IMR-90 (cell line): ENCODE data around the gene TWIST2. TPM values are rescaled to one million over a fixed set of nuclear protein-coding genes. Genes with fewer than 3 reads are reported as not detected.

Experiments
- ATAC-seq: fragments of 200-7000 bp; cut with Tn5 transposase; 2 replicates; pipeline ENCODE4 v1.9.1; 2020; ENCODE audit warnings: low read depth, mild to moderate bottlenecking, moderate library complexity
- BruUV-seq: library from RNA; stranded (reverse); fragments of 400-500 nt; replicated peaks from 2 replicates; lab custom pipeline; 2021; lab: Mats Ljungman, UMichigan
- CTCF ChIA-PET: fragments of 300-600 bp; formaldehyde crosslinking; extraction: SDS; loops from one replicate; lab custom pipeline; 2021; ENCODE audit warnings: antibody characterized with exemption; lab: Yijun Ruan, JAX
- POLR2A ChIA-PET: fragments of 300-600 bp; sonication (Branson Sonifier 250); formaldehyde crosslinking; loops from one replicate; lab custom pipeline; 2022; ENCODE audit warnings: antibody characterized with exemption; ENCODE audit not compliant: unreplicated experiment; lab: Charles Lee
- DNase-seq: peaks from one replicate; pipeline ENCODE4 v3.0.0; 2013
- H2AFZ ChIP-seq: replicated peaks from 2 replicates; pipeline ENCODE3; 2013; ENCODE audit warnings: low read length, mild to moderate bottlenecking; ENCODE audit not compliant: poor library complexity
- H2AK5ac ChIP-seq: 2 replicates; pipeline ENCODE4 v1.6.1; 2013; ENCODE audit warnings: low read depth, low read length, inconsistent platforms
- H2AK9ac ChIP-seq: replicated peaks from 2 replicates; pipeline ENCODE3; 2013; ENCODE audit warnings: mild to moderate bottlenecking, low read depth, low read length, moderate library complexity; ENCODE audit not compliant: poor library complexity
- H2BK120ac ChIP-seq: 2 replicates; pipeline ENCODE4 v1.6.1; 2013; ENCODE audit warnings: low read depth, low read length, inconsistent platforms
- H2BK15ac ChIP-seq: 3 replicates; pipeline ENCODE4 v1.6.1; 2013; ENCODE audit warnings: low read depth, low read length, inconsistent platforms
- H2BK20ac ChIP-seq: 2 replicates; pipeline ENCODE4 v1.6.1; 2013; ENCODE audit warnings: low read depth, mild to moderate bottlenecking, inconsistent platforms, low read length, moderate library complexity
- H2BK5ac ChIP-seq: 2 replicates; pipeline ENCODE4 v1.6.1; 2013; ENCODE audit warnings: mild to moderate bottlenecking, low read depth, low read length, inconsistent platforms; ENCODE audit not compliant: poor library complexity, severe bottlenecking
- H3K14ac ChIP-seq: replicated peaks from 2 replicates; pipeline ENCODE4 v1.6.1; 2013; ENCODE audit warnings: low read depth, low read length, inconsistent platforms
- H3K18ac ChIP-seq: 2 replicates; pipeline ENCODE4 v1.6.1; 2013; ENCODE audit warnings: low read depth, low read length, control low read depth
- H3K23ac ChIP-seq: 2 replicates; pipeline ENCODE4 v1.6.1; 2013; ENCODE audit warnings: low read depth, low read length, inconsistent platforms
- H3K27ac ChIP-seq: 2 replicates; pipeline ENCODE4 v1.5.1; 2013; ENCODE audit warnings: mild to moderate bottlenecking, control low read depth, low read length; ENCODE audit not compliant: insufficient read depth
- H3K27me3 ChIP-seq: 2 replicates; pipeline ENCODE4 v1.6.1; 2013; ENCODE audit warnings: low read length; ENCODE audit not compliant: control insufficient read depth, insufficient read depth
- H3K36me3 ChIP-seq: 2 replicates; pipeline ENCODE4 v1.6.1; 2013; ENCODE audit warnings: low read length, mixed read lengths; ENCODE audit not compliant: control insufficient read depth, insufficient read depth
- H3K4ac ChIP-seq: 2 replicates; pipeline ENCODE4 v1.6.1; 2013; ENCODE audit warnings: low read depth, low read length, inconsistent platforms
- H3K4me1 ChIP-seq: 2 replicates; pipeline ENCODE4 v1.6.1; 2013; ENCODE audit warnings: low read length, mixed read lengths; ENCODE audit not compliant: control insufficient read depth, insufficient read depth
- H3K4me2 ChIP-seq: 2 replicates; pipeline ENCODE4 v1.6.1; 2013; ENCODE audit warnings: low read depth, mild to moderate bottlenecking, control low read depth, low read length, moderate library complexity
- H3K4me3 ChIP-seq: 2 replicates; pipeline ENCODE4 v1.5.1; 2013; ENCODE audit warnings: low read depth, mild to moderate bottlenecking, control low read depth, low read length, moderate library complexity; ENCODE audit not compliant: insufficient read depth
- H3K56ac ChIP-seq: 2 replicates; pipeline ENCODE4 v1.6.1; 2013; ENCODE audit warnings: low read length, inconsistent platforms; ENCODE audit not compliant: insufficient read depth; ENCODE audit errors: extremely low read depth
- H3K79me1 ChIP-seq, 2 experiments: 2 replicates each; pipeline ENCODE4 v1.6.1; 2013; ENCODE audit warnings: low read length in 2 of 2, inconsistent platforms in 1 of 2, low read depth in 1 of 2
- H3K9ac ChIP-seq: 2 replicates; pipeline ENCODE4 v1.6.1; 2013; ENCODE audit warnings: low read depth, low read length, control low read depth
- H3K9me1 ChIP-seq: 2 replicates; pipeline ENCODE4 v1.6.1; 2013; ENCODE audit warnings: low read length, inconsistent platforms; ENCODE audit not compliant: insufficient read depth
- H3K9me3 ChIP-seq: 2 replicates; pipeline ENCODE4 v1.6.1; 2013; ENCODE audit warnings: low read length; ENCODE audit not compliant: control insufficient read depth, insufficient read depth
- H4K20me1 ChIP-seq: 2 replicates; pipeline ENCODE4 v1.6.1; 2013; ENCODE audit warnings: low read length, inconsistent platforms; ENCODE audit not compliant: insufficient read depth
- H4K5ac ChIP-seq: 2 replicates; pipeline ENCODE4 v1.6.1; 2013; ENCODE audit warnings: mild to moderate bottlenecking, low read depth, low read length, control low read depth
- H4K8ac ChIP-seq, 2 experiments: 2 replicates each; pipeline ENCODE4 v1.6.1; 2013; ENCODE audit warnings: low read depth in 2 of 2, low read length in 2 of 2, control low read depth in 1 of 2, inconsistent platforms in 1 of 2
- H4K91ac ChIP-seq: 2 replicates; pipeline ENCODE4 v1.6.1; 2013; ENCODE audit warnings: low read depth, low read length, inconsistent platforms; ENCODE audit not compliant: insufficient read depth
- CEBPB ChIP-seq: IDR thresholded peaks from 2 replicates; pipeline ENCODE4 v1.6.1; 2012; ENCODE audit warnings: low read depth, low read length, improper control_type of control experiment
- CTCF ChIP-seq: conservative IDR thresholded peaks from 2 replicates; pipeline ENCODE4 v1.5.1; 2012; ENCODE audit warnings: mild to moderate bottlenecking, low read depth, low read length, improper control_type of control experiment
- ELK1 ChIP-seq: fragments of 150-350 bp; IDR thresholded peaks from 2 replicates; pipeline ENCODE4 v1.6.1; 2016; ENCODE audit warnings: low read depth, mild to moderate bottlenecking, low read length, moderate library complexity, borderline replicate concordance
- FOS ChIP-seq: fragments of 150-350 bp; IDR thresholded peaks from 2 replicates; pipeline ENCODE4 v1.6.1; 2016; ENCODE audit warnings: low read depth, low read length
- MAFK ChIP-seq: IDR thresholded peaks from 2 replicates; pipeline ENCODE4 v1.6.1; 2012; ENCODE audit warnings: low read depth, low read length, improper control_type of control experiment
- MAZ ChIP-seq: IDR thresholded peaks from 2 replicates; pipeline ENCODE4 v1.6.1; 2012; ENCODE audit warnings: low read depth, mild to moderate bottlenecking, low read length, improper control_type of control experiment, moderate library complexity, borderline replicate concordance
- MXI1 ChIP-seq: IDR thresholded peaks from 2 replicates; pipeline ENCODE4 v1.6.1; 2012; ENCODE audit warnings: low read depth, mild to moderate bottlenecking, low read length, moderate library complexity, borderline replicate concordance
- NFE2L2 ChIP-seq: fragments of 150-350 bp; IDR thresholded peaks from 2 replicates; pipeline ENCODE4 v1.6.1; 2016; ENCODE audit warnings: low read depth, mild to moderate bottlenecking, low read length
- POLR2A ChIP-seq: IDR thresholded peaks from 2 replicates; pipeline ENCODE4 v1.6.1; 2012; ENCODE audit warnings: mild to moderate bottlenecking, low read depth, low read length
- RAD21 ChIP-seq: IDR thresholded peaks from 2 replicates; pipeline ENCODE4 v1.6.1; 2012; ENCODE audit warnings: low read length, improper control_type of control experiment
- RCOR1 ChIP-seq: IDR thresholded peaks from 2 replicates; pipeline ENCODE4 v1.6.1; 2012; ENCODE audit warnings: mild to moderate bottlenecking, low read length, improper control_type of control experiment; ENCODE audit not compliant: insufficient replicate concordance
- RFX5 ChIP-seq: IDR thresholded peaks from 2 replicates; pipeline ENCODE4 v1.8.0; 2012; ENCODE audit warnings: low read depth, mild to moderate bottlenecking, low read length, moderate library complexity
- SMC3 ChIP-seq: fragments of 150-350 bp; IDR thresholded peaks from 2 replicates; pipeline ENCODE4 v1.6.1; 2016; ENCODE audit warnings: low read depth, mild to moderate bottlenecking, antibody characterized with exemption, low read length, moderate library complexity
- USF2 ChIP-seq: fragments of 150-350 bp; IDR thresholded peaks from 2 replicates; pipeline ENCODE4 v1.6.1; 2017; ENCODE audit warnings: mild to moderate bottlenecking, antibody characterized with exemption, low read length, low read depth
- WGBS, 2 experiments: methylation state at CpG; one replicate each; pipeline versions ENCODE4 v1.1.5 to v1.1.7; 2013; ENCODE audit warnings: missing lambda C conversion rate in 2 of 2; ENCODE audit not compliant: insufficient read length in 1 of 2; ENCODE audit errors: extremely low coverage in 2 of 2; 5-methylcytosine and 5-hydroxymethylcytosine counted together
- dilution Hi-C: fragments of 300-500 bp; cut with HindIII; formaldehyde crosslinking; loops from one replicate; pipeline ENCODE4 v1.14.3; 2018; ENCODE audit warnings: low sequenced_read_pairs; ENCODE audit not compliant: unreplicated experiment
- in situ Hi-C: fragments of 300-500 bp; cut with MboI; formaldehyde crosslinking; loops from 3 replicates; pipeline ENCODE4 v1.14.3; 2019; ENCODE audit warnings: low sequenced_read_pairs, inconsistent platforms, mixed read lengths
- intact Hi-C: fragments of 100-400 bp; cut with micrococcal nuclease; formaldehyde crosslinking; loops from 2 replicates; pipeline ENCODE4 v1.10.0; 2022
- polyA plus RNA-seq, 3 experiments: library from polyadenylated mRNA; depleted of rRNA; stranded (reverse); fragments of >200 nt; gene quantifications; 2 replicates each; pipeline ENCODE4 v1.2.3, GENCODE V29; 2012; ENCODE audit warnings: low replicate concordance in 1 of 3
- total RNA-seq: library from RNA; depleted of rRNA; stranded (reverse); fragments of >200 nt; gene quantifications from 2 replicates; pipeline ENCODE4 v1.2.3, GENCODE V29; 2012

Gene TWIST2
- total and polyA plus RNA-seq, 2 of the 4 experiments (the other 2 are of a cell fraction) = 9.3 to 33.6 TPM

- H3K4me1 ChIP-seq = peaks cover 31% of the 10 kb centered on the region
- H3K9me3 ChIP-seq = no peaks in the 10 kb centered on the region
- no peak overlapping the region for H4K8ac ChIP-seq
- H4K20me1 ChIP-seq = peaks cover 48% of the 10 kb centered on the region
- no peak overlapping the region for H2BK5ac ChIP-seq
- H3K9ac ChIP-seq = no peak overlapping the region
- H4K91ac ChIP-seq = no peak overlapping the region
- no peak overlapping the region for H3K14ac ChIP-seq
- H3K4me3 ChIP-seq = no peak overlapping the region
- ChIA-PET POLR2A (no interaction called here), CTCF (no interaction called here)
- intact Hi-C loops = loop anchor here (5.0 kb wide), 1 partner anchor 52 kb away; the partner anchor contains the start of gene TWIST2
- H3K27me3 ChIP-seq = no peaks in the 10 kb centered on the region
- H4K5ac ChIP-seq = no peak overlapping the region
- no TSS peak for BruUV-seq
- H2AK9ac ChIP-seq = peak overlapping the region; percentile 7
- 89% methylated on average over 3 of the region's 7 CpGs; no CpG with 5 or more reads in 1 of the 2 experiments for WGBS, 2 experiments
- H3K27ac ChIP-seq = no peak overlapping the region
- TF ChIP-seq NFE2L2 (no peak), MAFK (no peak), CTCF (no peak), MXI1 (no peak), USF2 (no peak), POLR2A (no peak), FOS (no peak), ELK1 (no peak), RFX5 (no peak), RCOR1 (no peak), CEBPB (no peak), MAZ (no peak), RAD21 (no peak), SMC3 (no peak)
- no peak overlapping the region for H3K18ac ChIP-seq
- peaks cover 43% of the 10 kb centered on the region for H3K9me1 ChIP-seq
- H3K4me2 ChIP-seq = no peak overlapping the region
- in situ Hi-C loops = no loop called here
- H3K79me1 ChIP-seq = peaks cover 35 to 87% of the 10 kb centered on the region in 2 experiments
- no peak overlapping the region for H2BK120ac ChIP-seq
- no peak for ATAC-seq
- H2AK5ac ChIP-seq = no peak overlapping the region
- no peak overlapping the region for H2BK15ac ChIP-seq
- no peak overlapping the region for H3K23ac ChIP-seq
- H3K4ac ChIP-seq = no peak overlapping the region
- dilution Hi-C loops = no loop called here
- H2BK20ac ChIP-seq = no peak overlapping the region
- no peaks in the 10 kb centered on the region for H3K36me3 ChIP-seq
- DNase-seq = no peak
- no peak overlapping the region for H3K56ac ChIP-seq
- H2AFZ ChIP-seq = no peak overlapping the region
Observed at GRCh38 chr2:238899386-238899785, 51.5 kb downstream of the TWIST2 start.
